WTC11 (cell line): ENCODE data around the gene TRMT112. TPM values are rescaled to one million over a fixed set of nuclear protein-coding genes. Genes with fewer than 3 reads are reported as not detected.

Experiments
- ATAC-seq: fragments of 200-7000 bp; cut with Tn5 transposase; 2 replicates; pipeline ENCODE4 v1.10.0; 2021; ENCODE audit warnings: mild to moderate bottlenecking, moderate library complexity
- Bru-seq: library from RNA; stranded (reverse); fragments of 400-500 nt; gene quantifications from one replicate; lab custom pipeline; 2021; lab: Mats Ljungman, UMichigan
- CTCF ChIA-PET: fragments of 300-600 bp; sonication (Branson Sonifier 250); formaldehyde crosslinking; loops from one replicate; lab custom pipeline; 2021; ENCODE audit warnings: antibody characterized with exemption; lab: Charles Lee
- POLR2A ChIA-PET: fragments of 350-600 bp; sonication (Branson Sonifier 250); formaldehyde crosslinking; loops from one replicate; lab custom pipeline; 2021; ENCODE audit warnings: antibody characterized with exemption; lab: Charles Lee
- DNase-seq: peaks from one replicate; pipeline ENCODE4 v3.0.0; 2021; ENCODE audit warnings: low spot score
- H3K27ac Mint-ChIP-seq: 2 replicates; pipeline ENCODE4 v1.8.0; 2021; ENCODE audit warnings: mixed read lengths
- H3K27me3 Mint-ChIP-seq: 2 replicates; pipeline ENCODE4 v1.8.0; 2021; ENCODE audit warnings: low read depth, mild to moderate bottlenecking, moderate library complexity, mixed read lengths
- H3K36me3 Mint-ChIP-seq: 2 replicates; pipeline ENCODE4 v1.8.0; 2021; ENCODE audit warnings: mixed read lengths
- H3K4me1 Mint-ChIP-seq: 2 replicates; pipeline ENCODE4 v1.8.0; 2022; ENCODE audit warnings: mixed read lengths
- H3K4me3 Mint-ChIP-seq: 2 replicates; pipeline ENCODE4 v1.8.0; 2021; ENCODE audit warnings: mild to moderate bottlenecking, moderate library complexity, mixed read lengths
- H3K9me3 Mint-ChIP-seq: 2 replicates; pipeline ENCODE4 v1.8.0; 2021; ENCODE audit warnings: mixed read lengths
- AFF4 ChIP-seq: sonication (generic); formaldehyde crosslinking; IDR thresholded peaks from 2 replicates; pipeline ENCODE4 v1.8.1; 2023; ENCODE audit warnings: mild to moderate bottlenecking, missing genetic modification reagents, borderline replicate concordance
- CREM ChIP-seq: sonication (generic); formaldehyde crosslinking; IDR thresholded peaks from 2 replicates; pipeline ENCODE4 v1.8.1; 2022; ENCODE audit warnings: mild to moderate bottlenecking, missing genetic modification reagents, moderate library complexity
- ELF4 ChIP-seq: sonication (generic); formaldehyde crosslinking; IDR thresholded peaks from 2 replicates; pipeline ENCODE4 v1.8.1; 2022; ENCODE audit warnings: low read depth, mild to moderate bottlenecking, moderate library complexity, missing genetic modification reagents
- GABPB1 ChIP-seq: sonication (generic); formaldehyde crosslinking; IDR thresholded peaks from 2 replicates; pipeline ENCODE4 v1.8.1; 2023; ENCODE audit warnings: mild to moderate bottlenecking, missing genetic modification reagents
- HMGA2 ChIP-seq: fragments of 250-450 bp; sonication (Bioruptor Pico); IDR thresholded peaks from 2 replicates; pipeline ENCODE4 v1.4.0; 2021; ENCODE audit warnings: mild to moderate bottlenecking, moderate library complexity
- HMGXB4 ChIP-seq: sonication (generic); formaldehyde crosslinking; IDR thresholded peaks from 2 replicates; pipeline ENCODE4 v1.8.1; 2023; ENCODE audit warnings: mild to moderate bottlenecking, moderate library complexity, missing genetic modification reagents
- PRDM15 ChIP-seq: sonication (generic); formaldehyde crosslinking; IDR thresholded peaks from 2 replicates; pipeline ENCODE4 v1.8.0; 2022; ENCODE audit warnings: missing genetic modification reagents
- ZMAT4 ChIP-seq: fragments of 250-450 bp; sonication (Bioruptor Pico); IDR thresholded peaks from 2 replicates; pipeline ENCODE4 v1.9.0; 2021; ENCODE audit warnings: mild to moderate bottlenecking
- ZNF138 ChIP-seq: sonication (generic); formaldehyde crosslinking; conservative IDR thresholded peaks from 2 replicates; pipeline ENCODE4 v1.8.1; 2022; ENCODE audit warnings: mild to moderate bottlenecking, moderate library complexity, missing genetic modification reagents
- long read RNA-seq, 3 experiments: library from RNA in 1 of 3; library from capped mRNA in 1 of 3; library from polyadenylated mRNA in 1 of 3; unstranded in 2 of 3; stranded (forward) in 1 of 3; transcript quantifications; one replicate each; pipeline ENCODE4 v2.0.0, GENCODE V29; 2021
- total RNA-seq: library from RNA; stranded (reverse); gene quantifications from 3 replicates; pipeline ENCODE4 v1.2.3, GENCODE V29; 2021
- TF ChIP-seq, protein P1 (sequence below): sonication (generic); formaldehyde crosslinking; IDR thresholded peaks from 2 replicates; pipeline ENCODE4 v1.8.0; 2022; ENCODE audit warnings: mild to moderate bottlenecking, missing genetic modification reagents
- TF ChIP-seq, protein P2 (sequence below): fragments of 250-450 bp; sonication (Bioruptor Pico); IDR thresholded peaks from 2 replicates; pipeline ENCODE4 v1.9.0; 2021; ENCODE audit warnings: mild to moderate bottlenecking
- TF ChIP-seq, protein P3 (sequence below): sonication (generic); formaldehyde crosslinking; IDR thresholded peaks from 2 replicates; pipeline ENCODE4 v1.8.0; 2023; ENCODE audit warnings: missing genetic modification reagents, mild to moderate bottlenecking, borderline replicate concordance

TRMT112 gene
- total RNA-seq (285 to 321 TPM (median 314 TPM) in 3 replicates), Bru-seq, nascent RNA (percentile 98 among the genes with signal in this experiment)
- long read RNA-seq, experiment 1, transcript TRMT112-201 (4 exons, 561 nt) = minor isoform, 8 of 254 reads
- long read RNA-seq, experiment 1, transcript TRMT112-206 (4 exons, 1,106 nt) = major isoform, 225 of 254 reads
- long read RNA-seq, experiment 1, transcript TRMT112-203 (3 exons, 823 nt) = minor isoform, 5 of 254 reads
- long read RNA-seq, experiment 1, transcript TRMT112-205 (3 exons, 659 nt) = minor isoform, 7 of 254 reads
- long read RNA-seq, experiment 1, partial matches to known transcripts = 3 of 254 reads
- long read RNA-seq, experiment 1, other reads (novel, unspliced or antisense) = 2 of 254 reads
- long read RNA-seq, experiment 2, transcript TRMT112-205 (3 exons, 659 nt) = minor isoform, 8 of 385 reads
- long read RNA-seq, experiment 2, transcript TRMT112-201 (4 exons, 561 nt) = minor isoform, 5 of 385 reads
- long read RNA-seq, experiment 2, transcript TRMT112-206 (4 exons, 1,106 nt) = major isoform, 338 of 385 reads
- long read RNA-seq, experiment 2, transcript TRMT112-203 (3 exons, 823 nt) = minor isoform, 20 of 385 reads
- long read RNA-seq, experiment 2, partial matches to known transcripts = 1 of 385 reads
- long read RNA-seq, experiment 2, other reads (novel, unspliced or antisense) = 10 of 385 reads
- long read RNA-seq, experiment 3, transcript TRMT112-206 (4 exons, 1,106 nt) = major isoform, 43 of 53 reads
- long read RNA-seq, experiment 3, partial matches to known transcripts = 0 of 53 reads
- long read RNA-seq, experiment 3, other reads (novel, unspliced or antisense) = 1 of 53 reads

- DNase-seq = peak; percentile 91
- ATAC-seq = peak; percentile 68
- peak within 1 kb of the TSS; percentile 90 for H3K4me3 Mint-ChIP-seq
- H3K36me3 Mint-ChIP-seq = peaks cover 27% of the 10 kb centered on the region
- peak within 1 kb of the TSS; percentile 99 for H3K27ac Mint-ChIP-seq
- no peaks in the 10 kb centered on the region for H3K9me3 Mint-ChIP-seq
- H3K4me1 Mint-ChIP-seq = peaks cover 17% of the 10 kb centered on the region
- CTCF ChIA-PET = interaction anchor here (0.7 to 3.8 kb wide), 38 partner anchors 10 to 339 kb away, joined by 3 to 173 read pairs (median 5); partner anchors contain the start of genes BAD, CATSPERZ, CCDC88B and ESRRA
- H3K27me3 Mint-ChIP-seq = no peaks in the 10 kb centered on the region
- POLR2A ChIA-PET = interaction anchor here (0.5 to 3.0 kb wide), 17 partner anchors 13 to 657 kb away, joined by 3 to 25 read pairs (median 6); partner anchors contain the start of genes CATSPERZ, DNAJC4, ESRRA and FKBP2
- TF ChIP-seq ELF4 (CRISPR knock-in tag) (no peak), HMGA2 (CRISPR knock-in tag) (no peak), ZNF138 (no peak), ZMAT4 (CRISPR knock-in tag) (no peak), GABPB1 (CRISPR knock-in tag) (peak; percentile 77), CREM (CRISPR knock-in tag) (no peak), AFF4 (CRISPR knock-in tag) (no peak), PRDM15 (CRISPR knock-in tag) (no peak), HMGXB4 (no peak)
- TF ChIP-seq, protein P1, sequence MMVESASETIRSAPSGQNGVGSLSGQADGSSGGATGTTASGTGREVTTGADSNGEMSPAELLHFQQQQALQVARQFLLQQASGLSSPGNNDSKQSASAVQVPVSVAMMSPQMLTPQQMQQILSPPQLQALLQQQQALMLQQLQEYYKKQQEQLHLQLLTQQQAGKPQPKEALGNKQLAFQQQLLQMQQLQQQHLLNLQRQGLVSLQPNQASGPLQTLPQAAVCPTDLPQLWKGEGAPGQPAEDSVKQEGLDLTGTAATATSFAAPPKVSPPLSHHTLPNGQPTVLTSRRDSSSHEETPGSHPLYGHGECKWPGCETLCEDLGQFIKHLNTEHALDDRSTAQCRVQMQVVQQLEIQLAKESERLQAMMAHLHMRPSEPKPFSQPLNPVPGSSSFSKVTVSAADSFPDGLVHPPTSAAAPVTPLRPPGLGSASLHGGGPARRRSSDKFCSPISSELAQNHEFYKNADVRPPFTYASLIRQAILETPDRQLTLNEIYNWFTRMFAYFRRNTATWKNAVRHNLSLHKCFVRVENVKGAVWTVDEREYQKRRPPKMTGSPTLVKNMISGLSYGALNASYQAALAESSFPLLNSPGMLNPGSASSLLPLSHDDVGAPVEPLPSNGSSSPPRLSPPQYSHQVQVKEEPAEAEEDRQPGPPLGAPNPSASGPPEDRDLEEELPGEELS (CRISPR knock-in tag) = no peak
- TF ChIP-seq, protein P2, sequence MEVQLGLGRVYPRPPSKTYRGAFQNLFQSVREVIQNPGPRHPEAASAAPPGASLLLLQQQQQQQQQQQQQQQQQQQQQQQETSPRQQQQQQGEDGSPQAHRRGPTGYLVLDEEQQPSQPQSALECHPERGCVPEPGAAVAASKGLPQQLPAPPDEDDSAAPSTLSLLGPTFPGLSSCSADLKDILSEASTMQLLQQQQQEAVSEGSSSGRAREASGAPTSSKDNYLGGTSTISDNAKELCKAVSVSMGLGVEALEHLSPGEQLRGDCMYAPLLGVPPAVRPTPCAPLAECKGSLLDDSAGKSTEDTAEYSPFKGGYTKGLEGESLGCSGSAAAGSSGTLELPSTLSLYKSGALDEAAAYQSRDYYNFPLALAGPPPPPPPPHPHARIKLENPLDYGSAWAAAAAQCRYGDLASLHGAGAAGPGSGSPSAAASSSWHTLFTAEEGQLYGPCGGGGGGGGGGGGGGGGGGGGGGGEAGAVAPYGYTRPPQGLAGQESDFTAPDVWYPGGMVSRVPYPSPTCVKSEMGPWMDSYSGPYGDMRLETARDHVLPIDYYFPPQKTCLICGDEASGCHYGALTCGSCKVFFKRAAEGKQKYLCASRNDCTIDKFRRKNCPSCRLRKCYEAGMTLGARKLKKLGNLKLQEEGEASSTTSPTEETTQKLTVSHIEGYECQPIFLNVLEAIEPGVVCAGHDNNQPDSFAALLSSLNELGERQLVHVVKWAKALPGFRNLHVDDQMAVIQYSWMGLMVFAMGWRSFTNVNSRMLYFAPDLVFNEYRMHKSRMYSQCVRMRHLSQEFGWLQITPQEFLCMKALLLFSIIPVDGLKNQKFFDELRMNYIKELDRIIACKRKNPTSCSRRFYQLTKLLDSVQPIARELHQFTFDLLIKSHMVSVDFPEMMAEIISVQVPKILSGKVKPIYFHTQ = no peak
- TF ChIP-seq, protein P3, sequence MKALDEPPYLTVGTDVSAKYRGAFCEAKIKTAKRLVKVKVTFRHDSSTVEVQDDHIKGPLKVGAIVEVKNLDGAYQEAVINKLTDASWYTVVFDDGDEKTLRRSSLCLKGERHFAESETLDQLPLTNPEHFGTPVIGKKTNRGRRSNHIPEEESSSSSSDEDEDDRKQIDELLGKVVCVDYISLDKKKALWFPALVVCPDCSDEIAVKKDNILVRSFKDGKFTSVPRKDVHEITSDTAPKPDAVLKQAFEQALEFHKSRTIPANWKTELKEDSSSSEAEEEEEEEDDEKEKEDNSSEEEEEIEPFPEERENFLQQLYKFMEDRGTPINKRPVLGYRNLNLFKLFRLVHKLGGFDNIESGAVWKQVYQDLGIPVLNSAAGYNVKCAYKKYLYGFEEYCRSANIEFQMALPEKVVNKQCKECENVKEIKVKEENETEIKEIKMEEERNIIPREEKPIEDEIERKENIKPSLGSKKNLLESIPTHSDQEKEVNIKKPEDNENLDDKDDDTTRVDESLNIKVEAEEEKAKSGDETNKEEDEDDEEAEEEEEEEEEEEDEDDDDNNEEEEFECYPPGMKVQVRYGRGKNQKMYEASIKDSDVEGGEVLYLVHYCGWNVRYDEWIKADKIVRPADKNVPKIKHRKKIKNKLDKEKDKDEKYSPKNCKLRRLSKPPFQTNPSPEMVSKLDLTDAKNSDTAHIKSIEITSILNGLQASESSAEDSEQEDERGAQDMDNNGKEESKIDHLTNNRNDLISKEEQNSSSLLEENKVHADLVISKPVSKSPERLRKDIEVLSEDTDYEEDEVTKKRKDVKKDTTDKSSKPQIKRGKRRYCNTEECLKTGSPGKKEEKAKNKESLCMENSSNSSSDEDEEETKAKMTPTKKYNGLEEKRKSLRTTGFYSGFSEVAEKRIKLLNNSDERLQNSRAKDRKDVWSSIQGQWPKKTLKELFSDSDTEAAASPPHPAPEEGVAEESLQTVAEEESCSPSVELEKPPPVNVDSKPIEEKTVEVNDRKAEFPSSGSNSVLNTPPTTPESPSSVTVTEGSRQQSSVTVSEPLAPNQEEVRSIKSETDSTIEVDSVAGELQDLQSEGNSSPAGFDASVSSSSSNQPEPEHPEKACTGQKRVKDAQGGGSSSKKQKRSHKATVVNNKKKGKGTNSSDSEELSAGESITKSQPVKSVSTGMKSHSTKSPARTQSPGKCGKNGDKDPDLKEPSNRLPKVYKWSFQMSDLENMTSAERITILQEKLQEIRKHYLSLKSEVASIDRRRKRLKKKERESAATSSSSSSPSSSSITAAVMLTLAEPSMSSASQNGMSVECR = peak; percentile 24; the same call in 1 of the 2 replicates
Observed at GRCh38 chr11:64317325-64317960, at the start of gene TRMT112. Gene TRMT112 (minus strand): TSS chr11:64317559. CDS start chr11:64317526, 33 bp downstream.
